ENCODE data around the gene GPC3.

Gene GPC3

DNA sequence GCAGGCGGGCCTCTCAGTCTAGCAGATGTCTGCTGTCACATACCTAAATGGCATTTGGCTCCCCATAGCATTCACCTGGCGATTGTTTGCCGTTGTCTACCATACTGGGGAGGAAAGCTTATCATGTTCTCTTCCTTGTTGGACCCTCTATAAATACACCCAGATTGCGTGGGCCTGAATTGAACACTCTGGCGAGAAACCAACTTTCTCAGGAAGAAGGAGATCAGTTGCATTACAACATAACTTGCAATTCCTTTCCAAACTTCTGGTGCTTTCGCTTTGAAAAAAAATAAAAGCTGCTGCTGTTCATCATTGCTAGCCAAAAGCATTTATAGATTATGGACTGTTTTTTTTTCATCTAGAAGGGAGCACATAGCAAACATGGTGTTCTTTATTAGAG is 340.1 kb downstream of the GPC3 start:
- no CpG with 5 or more reads among the region's 6 CpGs for WGBS (ENCODE audit: extremely low coverage, insufficient coverage, low lambda C conversion rate)

DNA sequence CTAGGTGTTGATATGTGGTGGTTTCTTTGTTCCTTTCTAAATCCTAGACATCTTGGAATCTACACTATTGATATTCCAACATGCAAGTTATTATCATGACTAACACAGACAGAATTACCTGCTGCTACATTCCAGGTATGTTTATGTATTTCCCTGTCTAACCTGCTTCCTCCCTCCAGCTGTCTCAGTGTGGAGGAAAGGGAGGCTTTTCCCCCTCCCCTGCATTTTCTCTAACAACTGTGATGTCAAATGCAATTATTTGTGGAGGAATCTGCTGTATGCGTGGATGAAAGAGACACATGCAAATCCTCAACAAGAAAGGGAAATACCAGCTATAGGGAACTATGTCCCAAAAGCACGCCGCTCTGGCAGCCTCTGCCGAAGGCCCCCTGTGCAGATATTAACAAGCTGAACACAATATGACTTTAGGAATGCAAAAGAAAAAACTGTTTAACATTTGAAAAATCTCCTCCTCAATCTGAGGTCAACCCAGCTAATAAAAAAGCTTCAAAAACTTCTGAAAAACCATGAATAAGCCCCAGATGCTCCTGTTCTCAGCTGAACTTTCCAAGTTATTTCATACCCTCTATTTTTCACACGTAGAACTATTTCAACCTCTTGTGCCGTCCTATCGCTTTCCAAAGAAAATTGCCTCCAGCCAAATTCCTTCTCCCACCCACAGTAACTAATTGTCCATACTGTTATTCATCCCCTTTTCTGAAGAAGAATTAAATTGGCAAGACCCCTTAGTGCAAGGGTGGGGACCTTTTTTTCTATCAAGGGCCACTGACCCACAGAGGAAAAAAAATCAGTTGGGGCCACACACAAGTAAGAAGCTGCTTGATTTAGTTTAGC is 345.0 kb downstream of the GPC3 start:
- peak overlapping the region; percentile 84 for H3K27ac ChIP-seq (ENCODE audit: low read depth, low read length)
- peak; percentile 53 for DNase-seq

More for the DNA sequence above, 340.1 kb downstream of the GPC3 start:
- no peak for DNase-seq
- H3K79me2 ChIP-seq (ENCODE audit: control insufficient read depth, insufficient read depth, low read length) = no peaks in the 10 kb centered on the region
- H3K79me1 ChIP-seq (ENCODE audit: low read length) = no peaks in the 10 kb centered on the region
- H4K8ac ChIP-seq (ENCODE audit: low read depth, low read length) = no peak overlapping the region
- no peak overlapping the region for H3K23ac ChIP-seq (ENCODE audit: low read length)
- H2BK15ac ChIP-seq (replicated peaks; ENCODE audit: low read depth) = no peak overlapping the region
- no peak overlapping the region for H2AK5ac ChIP-seq (ENCODE audit: low read length)
- H3K4ac ChIP-seq (ENCODE audit: low read depth, low read length) = no peak overlapping the region
- no peak overlapping the region for H3K18ac ChIP-seq (ENCODE audit: low read length)
- H3K4me2 ChIP-seq (ENCODE audit: low read length) = no peak overlapping the region
- H3K27ac ChIP-seq (ENCODE audit: low read depth, low read length) = no peak overlapping the region
- H2BK120ac ChIP-seq (ENCODE audit: low read depth, low read length) = no peak overlapping the region
- H3K4me3 ChIP-seq (ENCODE audit: low read length) = no peak overlapping the region
- H4K5ac ChIP-seq (ENCODE audit: low read length) = no peak overlapping the region
- no peaks in the 10 kb centered on the region for H3K4me1 ChIP-seq (ENCODE audit: control insufficient read depth, low read depth, low read length)
- no peak overlapping the region for H3K56ac ChIP-seq (ENCODE audit: low read length)
- no peak overlapping the region for H3K9ac ChIP-seq (ENCODE audit: low read length)
- no peaks in the 10 kb centered on the region for H3K27me3 ChIP-seq (ENCODE audit: insufficient read depth, low read length, poor library complexity)
- no peak overlapping the region for H2BK5ac ChIP-seq (ENCODE audit: low read length)
- H3K36me3 ChIP-seq (ENCODE audit: control insufficient read depth, insufficient read depth, low read length) = no peaks in the 10 kb centered on the region

DNA sequence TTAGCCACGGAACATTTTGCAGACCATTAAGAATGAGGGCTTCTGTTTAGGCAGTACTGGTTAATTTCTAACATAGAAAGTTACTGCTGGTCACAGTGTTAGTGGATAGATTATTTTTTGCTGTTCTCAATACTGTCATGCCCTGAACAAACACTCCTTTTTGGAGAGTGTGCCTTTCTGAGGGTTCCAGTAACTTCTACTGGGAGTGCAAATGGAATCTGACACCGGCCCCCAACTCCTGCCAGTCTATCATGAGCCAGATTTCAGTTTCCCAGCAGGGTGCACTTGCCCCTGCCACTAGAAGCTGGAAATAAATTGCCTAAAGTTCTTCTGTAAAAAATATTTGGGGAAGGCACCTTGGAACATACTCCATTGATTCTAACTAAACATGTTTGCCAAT is 345.7 kb downstream of the GPC3 start:
- no CpG with 5 or more reads among the region's 2 CpGs for WGBS (ENCODE audit: extremely low coverage, insufficient coverage, low lambda C conversion rate)
- H4K8ac ChIP-seq (ENCODE audit: low read depth, low read length) = no peak overlapping the region
- no peak overlapping the region for H3K23ac ChIP-seq (ENCODE audit: low read length)
- H2BK120ac ChIP-seq (ENCODE audit: low read depth, low read length) = no peak overlapping the region
- H2AK5ac ChIP-seq (ENCODE audit: low read length) = no peak overlapping the region
- H3K4me1 ChIP-seq (ENCODE audit: control insufficient read depth, low read depth, low read length) = no peaks in the 10 kb centered on the region
- H3K9ac ChIP-seq (ENCODE audit: low read length) = no peak overlapping the region
- H3K27me3 ChIP-seq (ENCODE audit: insufficient read depth, low read length, poor library complexity) = no peaks in the 10 kb centered on the region
- H2BK15ac ChIP-seq (replicated peaks; ENCODE audit: low read depth) = no peak overlapping the region
- H3K79me2 ChIP-seq (ENCODE audit: control insufficient read depth, insufficient read depth, low read length) = no peaks in the 10 kb centered on the region
- H3K27ac ChIP-seq (ENCODE audit: low read depth, low read length) = peak overlapping the region; percentile 84
- H3K18ac ChIP-seq (ENCODE audit: low read length) = no peak overlapping the region
- no peaks in the 10 kb centered on the region for H3K36me3 ChIP-seq (ENCODE audit: control insufficient read depth, insufficient read depth, low read length)
- H3K79me1 ChIP-seq (ENCODE audit: low read length) = no peaks in the 10 kb centered on the region
- peak; percentile 18 for DNase-seq
- no peak overlapping the region for H3K4me2 ChIP-seq (ENCODE audit: low read length)
- no peak overlapping the region for H3K4me3 ChIP-seq (ENCODE audit: low read length)
- no peak overlapping the region for H2BK5ac ChIP-seq (ENCODE audit: low read length)
- no peak overlapping the region for H4K5ac ChIP-seq (ENCODE audit: low read length)
- H3K56ac ChIP-seq (ENCODE audit: low read length) = no peak overlapping the region
- H3K4ac ChIP-seq (ENCODE audit: low read depth, low read length) = no peak overlapping the region

More for the DNA sequence above, 345.0 kb downstream of the GPC3 start:
- no CpG with 5 or more reads among the region's 7 CpGs for WGBS (ENCODE audit: extremely low coverage, insufficient coverage, low lambda C conversion rate)
- no peak overlapping the region for H2AK5ac ChIP-seq (ENCODE audit: low read length)
- no peaks in the 10 kb centered on the region for H3K27me3 ChIP-seq (ENCODE audit: insufficient read depth, low read length, poor library complexity)
- no peaks in the 10 kb centered on the region for H3K79me2 ChIP-seq (ENCODE audit: control insufficient read depth, insufficient read depth, low read length)
- H3K79me1 ChIP-seq (ENCODE audit: low read length) = no peaks in the 10 kb centered on the region
- no peak overlapping the region for H3K4ac ChIP-seq (ENCODE audit: low read depth, low read length)
- H2BK15ac ChIP-seq (replicated peaks; ENCODE audit: low read depth) = no peak overlapping the region
- no peak overlapping the region for H2BK120ac ChIP-seq (ENCODE audit: low read depth, low read length)
- no peak overlapping the region for H3K9ac ChIP-seq (ENCODE audit: low read length)
- H3K4me1 ChIP-seq (ENCODE audit: control insufficient read depth, low read depth, low read length) = no peaks in the 10 kb centered on the region
- H3K23ac ChIP-seq (ENCODE audit: low read length) = no peak overlapping the region
- H4K8ac ChIP-seq (ENCODE audit: low read depth, low read length) = no peak overlapping the region
- H2BK5ac ChIP-seq (ENCODE audit: low read length) = no peak overlapping the region
- peak overlapping the region; percentile 39 for H3K18ac ChIP-seq (ENCODE audit: low read length)
- H3K4me3 ChIP-seq (ENCODE audit: low read length) = no peak overlapping the region
- no peaks in the 10 kb centered on the region for H3K36me3 ChIP-seq (ENCODE audit: control insufficient read depth, insufficient read depth, low read length)
- H3K4me2 ChIP-seq (ENCODE audit: low read length) = no peak overlapping the region
- no peak overlapping the region for H4K5ac ChIP-seq (ENCODE audit: low read length)
- no peak overlapping the region for H3K56ac ChIP-seq (ENCODE audit: low read length)

DNA sequence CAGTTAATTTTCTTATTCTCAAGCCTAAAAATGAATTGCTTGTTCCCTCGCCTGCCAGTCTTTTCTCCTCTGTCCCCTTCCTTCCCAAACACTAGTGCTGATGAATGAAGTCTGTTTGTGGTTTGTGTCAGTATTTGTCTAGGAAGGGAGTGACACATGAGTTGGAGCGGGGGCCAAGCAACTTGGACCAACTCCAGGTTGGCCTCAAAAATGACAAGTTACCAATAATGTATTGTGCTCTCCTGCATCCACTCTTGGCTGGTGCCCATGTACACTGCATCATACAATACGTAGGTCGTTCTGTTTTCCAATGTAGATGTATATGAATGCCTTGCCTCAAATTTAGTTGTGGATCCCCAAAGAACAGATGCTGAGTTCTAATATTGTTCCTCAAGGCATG is 347.1 kb downstream of the GPC3 start:
- Histone ChIP-seq H3K4me2 (ENCODE audit: low read length) (no peak overlapping the region), H2BK5ac (ENCODE audit: low read length) (no peak overlapping the region), H3K36me3 (ENCODE audit: control insufficient read depth, insufficient read depth, low read length) (no peaks in the 10 kb centered on the region), H3K79me2 (ENCODE audit: control insufficient read depth, insufficient read depth, low read length) (no peaks in the 10 kb centered on the region), H2BK120ac (ENCODE audit: low read depth, low read length) (no peak overlapping the region), H2AK5ac (ENCODE audit: low read length) (no peak overlapping the region), H2BK15ac (replicated peaks; ENCODE audit: low read depth) (no peak overlapping the region), H3K4me1 (ENCODE audit: control insufficient read depth, low read depth, low read length) (no peaks in the 10 kb centered on the region), H3K9ac (ENCODE audit: low read length) (no peak overlapping the region), H3K4me3 (ENCODE audit: low read length) (no peak overlapping the region), H3K79me1 (ENCODE audit: low read length) (no peaks in the 10 kb centered on the region), H3K27ac (ENCODE audit: low read depth, low read length) (no peak overlapping the region), H4K5ac (ENCODE audit: low read length) (no peak overlapping the region), H3K27me3 (ENCODE audit: insufficient read depth, low read length, poor library complexity) (no peaks in the 10 kb centered on the region), H3K23ac (ENCODE audit: low read length) (no peak overlapping the region), H4K8ac (ENCODE audit: low read depth, low read length) (no peak overlapping the region), H3K4ac (ENCODE audit: low read depth, low read length) (no peak overlapping the region), H3K18ac (ENCODE audit: low read length) (peak overlapping the region; percentile 18), H3K56ac (ENCODE audit: low read length) (no peak overlapping the region)
- no CpG with 5 or more reads among the region's 4 CpGs for WGBS (ENCODE audit: extremely low coverage, insufficient coverage, low lambda C conversion rate)
- no peak for DNase-seq

DNA sequence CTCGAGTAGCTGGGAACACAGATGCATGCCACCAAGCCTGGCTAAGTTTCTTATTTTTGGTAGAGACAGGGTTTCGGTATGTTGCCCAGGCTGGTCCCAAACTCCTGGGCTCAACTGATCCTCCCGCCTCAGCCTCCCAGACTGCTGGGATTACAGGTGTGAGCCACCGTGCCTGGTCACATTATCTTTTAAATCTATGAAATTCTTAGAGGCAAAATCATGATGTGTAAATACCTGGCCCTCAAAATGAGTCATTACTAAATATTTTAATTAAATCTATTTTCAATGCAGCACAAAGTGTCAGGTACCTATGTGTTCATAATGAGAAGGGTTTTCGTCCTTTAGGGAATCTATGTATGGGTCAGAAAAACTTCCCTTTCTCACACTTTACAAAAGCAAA is 347.6 kb downstream of the GPC3 start:
- Histone ChIP-seq H3K4me3 (ENCODE audit: low read length) (no peak overlapping the region), H3K4ac (ENCODE audit: low read depth, low read length) (peak overlapping the region; percentile 4), H2BK5ac (ENCODE audit: low read length) (no peak overlapping the region), H3K27me3 (ENCODE audit: insufficient read depth, low read length, poor library complexity) (no peaks in the 10 kb centered on the region), H3K79me2 (ENCODE audit: control insufficient read depth, insufficient read depth, low read length) (no peaks in the 10 kb centered on the region), H3K56ac (ENCODE audit: low read length) (no peak overlapping the region), H2AK5ac (ENCODE audit: low read length) (no peak overlapping the region), H3K79me1 (ENCODE audit: low read length) (no peaks in the 10 kb centered on the region), H4K8ac (ENCODE audit: low read depth, low read length) (no peak overlapping the region), H3K27ac (ENCODE audit: low read depth, low read length) (no peak overlapping the region), H4K5ac (ENCODE audit: low read length) (no peak overlapping the region), H3K4me1 (ENCODE audit: control insufficient read depth, low read depth, low read length) (no peaks in the 10 kb centered on the region), H2BK120ac (ENCODE audit: low read depth, low read length) (peak overlapping the region; percentile 45), H3K23ac (ENCODE audit: low read length) (no peak overlapping the region), H3K36me3 (ENCODE audit: control insufficient read depth, insufficient read depth, low read length) (no peaks in the 10 kb centered on the region), H3K18ac (ENCODE audit: low read length) (no peak overlapping the region), H3K9ac (ENCODE audit: low read length) (no peak overlapping the region), H2BK15ac (replicated peaks; ENCODE audit: low read depth) (no peak overlapping the region), H3K4me2 (ENCODE audit: low read length) (no peak overlapping the region)
- no CpG with 5 or more reads among the region's 5 CpGs for WGBS (ENCODE audit: extremely low coverage, insufficient coverage, low lambda C conversion rate)
- DNase-seq = no peak

DNA sequence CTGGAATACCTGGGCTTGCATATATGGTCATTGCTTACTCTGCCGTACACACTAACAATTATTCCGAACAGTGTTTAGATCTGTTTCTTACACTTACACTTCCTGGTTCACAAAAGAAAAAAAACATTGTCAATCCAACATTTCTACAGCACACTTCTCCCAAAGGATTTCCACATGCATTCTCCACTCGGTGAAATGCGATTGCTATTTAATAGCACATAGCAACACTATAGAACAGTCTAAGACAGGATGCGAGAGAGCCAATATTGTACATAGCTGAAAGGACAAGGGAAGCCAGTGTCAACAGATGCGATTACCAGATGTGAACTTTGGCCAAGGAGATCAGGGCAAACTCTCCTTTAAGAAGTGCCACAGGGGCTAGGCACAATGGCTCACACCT is 349.4 kb downstream of the GPC3 start:
- no peak for DNase-seq
- Histone ChIP-seq H3K79me1 (ENCODE audit: low read length) (no peaks in the 10 kb centered on the region), H3K27ac (ENCODE audit: low read depth, low read length) (no peak overlapping the region), H3K4me3 (ENCODE audit: low read length) (no peak overlapping the region), H3K4ac (ENCODE audit: low read depth, low read length) (no peak overlapping the region), H2BK120ac (ENCODE audit: low read depth, low read length) (no peak overlapping the region), H3K79me2 (ENCODE audit: control insufficient read depth, insufficient read depth, low read length) (no peaks in the 10 kb centered on the region), H3K18ac (ENCODE audit: low read length) (no peak overlapping the region), H3K27me3 (ENCODE audit: insufficient read depth, low read length, poor library complexity) (no peaks in the 10 kb centered on the region), H3K23ac (ENCODE audit: low read length) (no peak overlapping the region), H3K36me3 (ENCODE audit: control insufficient read depth, insufficient read depth, low read length) (no peaks in the 10 kb centered on the region), H3K4me2 (ENCODE audit: low read length) (no peak overlapping the region), H3K9ac (ENCODE audit: low read length) (no peak overlapping the region), H2BK15ac (replicated peaks; ENCODE audit: low read depth) (no peak overlapping the region), H4K5ac (ENCODE audit: low read length) (no peak overlapping the region), H2BK5ac (ENCODE audit: low read length) (no peak overlapping the region), H2AK5ac (ENCODE audit: low read length) (no peak overlapping the region), H3K4me1 (ENCODE audit: control insufficient read depth, low read depth, low read length) (no peaks in the 10 kb centered on the region), H3K56ac (ENCODE audit: low read length) (no peak overlapping the region), H4K8ac (ENCODE audit: low read depth, low read length) (no peak overlapping the region)
- WGBS (ENCODE audit: extremely low coverage, insufficient coverage, low lambda C conversion rate) = no CpG with 5 or more reads among the region's 6 CpGs

All from mesendoderm (in vitro differentiated cells).